ENCODE results near the gene FRK.

FRK gene

DNA sequence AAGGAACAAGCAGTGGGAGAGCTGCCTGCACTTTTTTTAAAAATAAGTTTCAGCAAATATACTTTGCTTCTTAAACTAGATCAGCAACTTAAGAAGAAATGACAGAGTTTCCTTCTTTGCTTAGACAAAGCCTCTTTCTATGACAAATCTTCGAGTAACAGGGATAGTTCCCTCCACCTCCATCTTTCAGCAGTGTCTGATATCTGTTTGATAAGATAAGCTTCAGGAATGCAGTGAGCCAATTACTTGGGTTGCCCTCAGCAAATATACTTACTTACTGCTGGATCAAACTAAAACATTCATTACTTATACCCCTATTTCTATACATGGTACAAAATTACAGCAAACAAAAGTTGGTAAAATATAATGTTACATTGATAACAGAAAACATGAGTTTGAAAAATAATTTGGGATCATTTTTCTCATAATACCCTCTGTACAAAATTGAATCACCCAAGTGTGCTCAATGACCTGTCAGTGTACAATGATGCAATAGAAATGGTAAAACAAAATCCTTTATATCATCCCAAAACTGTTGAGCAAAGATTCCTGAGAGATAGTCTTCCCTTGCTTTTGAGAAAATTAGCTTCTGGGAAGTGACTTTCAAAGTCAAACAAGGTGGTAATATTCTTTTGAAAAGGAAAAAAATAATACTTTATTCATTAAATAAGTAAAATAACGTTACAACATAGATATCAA, 24.5 kb downstream of the FRK start:
- no peak for DNase-seq (ENCODE audit: low read depth, low spot score)

DNA sequence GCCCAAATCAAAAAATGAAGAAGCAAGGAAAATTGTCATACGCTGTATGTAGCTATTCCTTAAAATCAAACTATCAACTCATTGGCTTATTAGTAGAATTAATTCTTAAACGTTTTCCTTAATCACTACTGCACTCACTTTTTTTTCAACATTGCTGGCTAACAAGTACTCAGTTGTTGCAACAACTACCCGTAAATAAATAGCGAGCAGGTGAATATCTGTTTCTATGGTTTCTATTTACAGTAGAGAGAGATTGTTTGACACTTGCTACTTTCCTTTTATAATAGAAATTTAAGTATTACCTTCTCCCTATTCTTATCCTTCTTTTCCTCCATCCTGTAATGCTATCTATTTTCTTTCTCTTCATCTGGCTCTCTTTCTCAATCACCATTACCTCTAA, 25.1 kb downstream of the FRK start:
- no peak for DNase-seq (ENCODE audit: low read depth, low spot score)

DNA sequence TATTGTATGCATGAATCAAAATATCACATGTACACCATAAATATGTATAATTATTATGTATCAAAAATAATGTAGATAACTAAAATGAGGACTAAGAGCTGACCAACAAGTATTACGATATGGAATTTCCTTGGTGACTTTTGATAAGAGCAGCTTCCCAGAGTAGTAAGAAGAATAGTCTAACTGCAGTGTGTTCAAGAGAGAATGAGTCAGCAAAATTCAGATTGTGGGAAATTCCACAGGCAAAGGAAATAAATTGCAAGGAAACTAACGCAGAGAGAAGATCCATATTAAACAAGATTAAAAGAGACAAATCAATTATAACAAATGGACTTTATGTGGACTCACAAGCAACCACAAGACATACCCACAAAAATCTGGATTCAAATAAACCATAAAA, 26.4 kb downstream of the FRK start:
- no peak for DNase-seq (ENCODE audit: low read depth, low spot score)

DNA sequence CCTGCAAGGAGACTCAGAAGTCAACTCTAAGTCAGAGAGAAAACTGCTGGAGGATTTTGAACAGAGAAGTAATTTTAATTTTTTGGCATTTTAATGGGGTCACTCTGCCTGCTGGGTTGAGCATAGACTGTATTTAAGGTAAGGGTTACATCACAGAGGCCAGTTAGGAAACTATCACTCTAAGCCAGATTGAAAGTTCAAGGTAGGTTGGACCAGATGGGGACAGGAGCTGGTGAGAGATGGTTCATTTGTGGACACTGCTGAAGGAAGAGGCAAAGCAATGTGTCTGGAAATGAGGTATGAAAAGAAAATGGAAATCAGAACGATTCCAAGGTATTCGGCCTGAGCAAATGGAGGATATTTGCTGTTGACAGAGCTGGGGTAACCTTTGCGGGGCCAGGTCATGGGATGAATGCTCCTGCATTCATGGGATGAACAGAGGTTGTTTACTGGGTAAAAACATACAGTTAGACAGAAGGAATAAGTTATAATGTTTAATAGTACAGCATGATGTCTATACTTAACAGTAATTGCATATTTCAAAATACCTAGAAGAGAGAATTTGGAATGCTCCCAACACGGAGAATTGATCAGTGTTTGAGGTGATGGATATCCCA, 26.9 kb downstream of the FRK start:
- DNase-seq (ENCODE audit: low read depth, low spot score): no peak

DNA sequence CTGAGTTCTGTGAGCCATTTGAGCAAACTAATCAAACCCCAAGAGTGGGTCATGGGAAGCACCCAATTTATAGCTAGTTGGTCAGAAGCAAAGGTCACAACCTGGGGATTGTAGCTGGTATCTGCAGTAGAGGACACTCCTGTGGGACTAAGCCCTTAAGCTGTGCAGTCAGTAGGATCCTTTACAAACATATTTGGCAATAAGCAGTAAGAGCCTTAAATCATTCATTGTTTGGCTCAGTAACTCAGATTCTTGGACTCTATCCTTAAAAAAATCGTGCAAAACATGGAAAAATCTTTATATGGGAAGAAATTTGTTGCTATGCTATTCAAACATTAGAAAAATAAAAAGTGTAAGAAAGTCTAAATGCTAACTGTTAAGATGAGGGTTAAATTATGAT, 29.9 kb downstream of the FRK start:
- no peak for DNase-seq (ENCODE audit: low read depth, low spot score)

DNA sequence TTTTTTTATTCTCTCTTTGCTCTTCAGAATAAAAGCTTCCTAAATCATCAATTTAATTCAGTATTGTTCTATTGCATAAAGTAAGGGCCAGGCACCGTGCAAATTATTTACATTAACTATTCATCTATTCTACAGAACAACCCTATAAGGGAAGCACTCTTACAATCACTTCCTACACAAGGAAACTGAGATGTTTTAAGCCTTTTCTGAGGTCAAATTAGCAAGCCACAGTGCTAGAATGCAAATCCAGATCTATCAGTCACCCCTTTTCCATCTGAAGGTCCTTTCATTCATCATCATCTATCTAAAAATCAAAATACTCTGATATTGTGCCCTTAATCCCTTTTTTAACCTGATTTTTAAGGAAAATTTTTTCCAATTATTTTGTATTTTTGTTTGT, 31.2 kb downstream of the FRK start:
- no peak for DNase-seq (ENCODE audit: low read depth, low spot score)

DNA sequence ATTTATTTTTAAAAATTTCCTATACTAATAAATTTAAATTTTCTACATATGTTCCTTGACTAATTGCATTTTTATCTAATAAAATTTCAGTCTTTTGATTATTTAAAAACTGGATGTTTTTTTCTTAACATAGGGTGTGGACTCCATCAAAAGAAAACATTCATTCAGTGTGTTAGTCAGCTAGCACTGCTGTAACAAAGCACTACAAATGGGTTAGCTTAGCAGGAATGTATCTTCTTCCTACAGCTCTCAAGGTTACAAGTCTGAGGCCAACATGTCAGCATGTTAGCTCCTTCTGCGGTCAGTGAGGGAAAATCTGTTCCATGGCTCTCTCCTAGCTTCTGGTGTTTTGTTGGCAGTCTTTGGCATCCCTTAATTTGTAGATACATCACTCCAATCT, 32.5 kb downstream of the FRK start:
- DNase-seq (ENCODE audit: low read depth, low spot score): no peak

DNA sequence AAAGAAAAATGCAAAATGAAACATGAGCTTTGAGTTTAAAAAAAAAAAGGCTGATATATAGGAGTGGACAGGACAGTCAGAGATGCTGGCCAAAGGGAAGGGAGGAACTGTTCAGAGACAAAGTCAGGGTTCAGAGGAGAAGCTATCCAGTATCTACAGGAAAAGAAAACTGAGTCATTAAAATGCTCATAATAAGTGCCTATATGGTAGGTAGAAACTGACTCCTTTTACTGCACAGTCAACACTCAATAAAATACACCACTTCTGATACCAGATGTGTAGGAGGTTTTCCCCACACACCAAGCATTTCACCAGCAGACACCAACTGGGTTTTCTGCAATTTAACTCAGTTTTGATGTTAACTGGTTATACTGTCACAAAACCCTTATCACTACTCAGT, 32.9 kb downstream of the FRK start:
- DNase-seq (ENCODE audit: low read depth, low spot score): no peak

DNA sequence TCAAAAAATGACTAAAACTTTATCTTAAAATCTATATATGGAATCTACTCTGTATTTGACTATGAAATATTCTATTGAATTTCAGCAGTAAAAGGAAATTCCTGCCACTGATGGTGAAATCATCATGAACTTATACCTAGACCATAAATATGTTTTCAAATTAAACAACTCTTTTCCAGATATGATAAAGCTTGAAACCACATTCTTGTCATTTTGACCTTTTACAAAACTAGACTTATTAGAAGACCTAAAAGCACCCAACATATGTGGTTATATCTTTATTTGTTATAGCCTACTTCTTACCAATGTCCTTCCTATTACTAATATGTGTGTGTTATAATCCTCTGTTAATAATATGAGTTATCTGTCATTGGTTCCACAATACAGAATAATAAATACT, 35.3 kb downstream of the FRK start:
- no peak for DNase-seq (ENCODE audit: low read depth, low spot score)

DNA sequence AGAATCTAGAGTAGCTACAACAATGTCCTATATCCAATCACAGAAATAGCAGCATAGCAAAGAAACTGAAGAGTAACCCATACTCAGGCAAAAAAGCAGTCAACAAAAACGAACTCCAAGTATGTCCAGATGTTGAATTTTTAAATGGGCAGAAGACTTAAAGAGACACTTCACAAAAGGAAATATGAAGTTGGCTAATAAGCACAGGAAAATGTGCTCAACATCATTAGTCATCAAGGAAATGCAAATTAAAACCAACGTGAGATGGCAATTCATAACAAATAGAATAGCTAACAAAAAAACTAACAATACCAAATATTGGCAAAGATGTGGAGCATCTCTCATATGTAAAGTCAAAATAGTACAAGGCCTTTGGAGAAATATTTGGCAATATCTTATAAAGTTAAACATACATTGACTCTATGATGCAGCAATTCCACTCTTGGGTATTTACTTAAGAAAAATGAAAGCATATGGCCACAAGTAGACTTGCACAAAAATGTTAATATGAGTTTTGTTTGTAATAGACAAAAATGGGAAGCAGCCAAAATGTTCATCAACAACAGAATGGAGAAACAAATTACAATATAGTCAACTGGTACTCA, 37.7 kb downstream of the FRK start:
- DNase-seq (ENCODE audit: low read depth, low spot score): no peak

DNA sequence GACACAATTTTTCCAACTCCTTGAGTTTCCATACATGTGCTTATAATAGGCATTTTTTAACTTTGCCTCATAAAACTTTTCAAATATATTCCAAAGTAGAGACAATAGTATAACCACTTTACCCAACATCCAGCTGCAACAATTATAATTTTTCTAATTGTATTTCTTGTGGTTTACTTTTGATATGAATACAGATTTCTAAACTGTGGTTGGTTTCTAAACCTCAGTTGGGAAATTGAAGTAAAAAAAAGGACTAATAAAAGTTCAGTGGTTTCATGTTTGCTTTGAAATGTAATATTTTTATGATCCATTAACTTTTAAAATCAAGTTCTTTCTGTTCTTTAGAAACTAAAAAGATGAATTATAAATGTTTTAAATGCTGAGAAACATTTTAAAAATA, 40.0 kb downstream of the FRK start:
- no peak for DNase-seq (ENCODE audit: low read depth, low spot score)

DNA sequence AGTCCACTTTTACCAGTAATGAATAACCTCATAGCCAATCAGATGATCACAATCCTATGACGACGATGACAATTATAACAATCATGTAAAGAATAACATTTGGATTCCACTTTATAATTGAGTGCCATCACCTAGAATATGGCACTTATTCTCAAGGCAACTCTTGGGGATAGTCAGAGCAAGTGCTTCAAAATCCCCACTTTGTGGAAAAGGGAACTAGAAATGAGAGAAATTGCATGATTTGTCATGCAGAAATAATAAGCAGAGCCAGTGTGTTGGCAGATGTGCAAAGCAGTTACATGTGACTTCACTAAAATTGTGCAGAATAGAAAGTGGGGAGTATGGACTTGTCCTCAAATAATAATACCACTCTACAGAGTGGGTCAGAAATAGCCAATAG, 41.3 kb downstream of the FRK start:
- no peak for DNase-seq (ENCODE audit: low read depth, low spot score)

DNA sequence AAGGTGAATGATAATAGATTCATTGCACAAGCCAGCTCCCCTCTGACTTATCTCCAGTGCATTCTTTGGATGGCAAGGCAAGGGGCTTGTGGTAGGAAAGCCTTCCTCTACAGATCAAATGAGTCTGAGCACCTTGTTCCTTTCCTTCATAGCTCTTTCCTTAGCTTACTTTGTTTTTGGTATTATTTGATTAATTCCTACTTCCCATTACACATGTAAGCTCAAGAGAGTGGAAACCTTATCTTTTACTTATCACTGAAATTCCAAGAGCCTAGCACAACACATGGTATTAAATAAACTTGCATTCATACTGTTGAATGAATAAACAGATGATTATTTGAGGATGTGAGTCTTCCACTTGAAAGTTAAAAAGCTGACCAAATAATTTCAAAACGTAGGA, 41.7 kb downstream of the FRK start:
- DNase-seq (ENCODE audit: low read depth, low spot score): no peak

DNA sequence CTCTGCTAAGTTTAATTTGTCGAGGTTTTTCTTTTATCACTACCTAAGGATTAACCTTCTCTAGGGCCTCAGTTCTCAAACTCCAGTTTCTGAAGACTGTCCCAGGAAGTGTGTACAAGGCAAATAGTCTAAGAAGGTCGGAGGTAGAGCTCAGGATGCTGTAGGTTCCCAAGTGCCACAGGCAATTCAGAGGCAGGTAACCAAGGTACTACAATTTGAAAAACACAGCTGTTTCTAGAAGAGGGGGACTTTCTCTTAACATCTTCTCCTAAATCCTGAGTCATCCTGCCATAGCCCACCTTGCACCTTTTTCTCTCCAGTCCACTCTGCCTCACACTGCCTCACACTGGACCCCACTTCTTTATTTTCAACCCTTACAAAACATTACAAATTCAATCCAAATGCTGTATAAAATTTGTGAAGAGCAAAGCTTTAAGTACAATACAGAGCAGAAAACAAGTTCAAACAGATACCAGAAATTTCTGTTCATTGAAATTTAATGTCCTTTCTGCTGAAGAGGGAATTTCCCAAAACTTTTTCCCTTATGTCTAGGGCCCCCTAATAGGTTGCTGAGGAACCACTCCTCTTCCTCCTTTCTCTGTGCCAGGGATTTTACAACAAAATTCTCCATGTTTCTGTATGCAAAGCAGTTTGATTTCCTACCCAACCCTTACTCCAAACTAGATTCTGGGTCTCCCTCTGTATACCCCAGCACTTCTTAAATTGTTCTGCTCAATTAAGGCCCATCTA, 43.0 kb downstream of the FRK start:
- no peak for DNase-seq (ENCODE audit: low read depth, low spot score)

DNA sequence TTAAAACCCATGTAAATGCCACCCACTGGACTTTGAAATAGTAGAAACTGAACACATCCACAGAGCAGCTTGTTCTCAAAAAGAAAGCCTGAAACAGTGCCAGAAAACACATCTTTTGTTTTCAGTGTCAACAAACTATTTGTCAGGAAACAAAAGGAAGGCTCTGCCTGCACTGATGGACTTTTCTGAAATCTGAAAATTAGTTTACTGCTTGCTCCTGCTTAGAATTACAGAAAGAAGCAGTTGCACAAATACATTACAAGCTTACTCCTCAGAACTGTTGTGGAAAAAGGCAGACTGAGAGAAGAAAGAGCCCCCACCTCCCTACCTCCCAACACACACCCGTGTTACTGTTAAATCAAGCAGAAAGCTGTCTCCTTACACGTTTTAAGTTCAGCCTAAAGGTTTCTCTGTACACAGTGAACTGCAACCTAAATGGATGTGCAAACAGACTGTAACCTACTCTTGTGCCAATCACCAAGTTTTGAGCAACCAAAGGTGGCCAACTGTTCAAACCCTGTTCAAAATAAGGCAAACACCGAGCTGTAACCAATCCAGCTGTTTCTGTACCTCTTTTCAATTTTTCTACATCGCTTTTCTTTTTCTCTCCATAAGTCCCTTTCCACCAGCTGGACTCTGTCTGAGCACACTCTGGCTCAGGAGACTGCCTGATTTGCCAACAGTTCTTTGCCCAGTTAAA, 43.7 kb downstream of the FRK start:
- no peak for DNase-seq (ENCODE audit: low read depth, low spot score)

DNA sequence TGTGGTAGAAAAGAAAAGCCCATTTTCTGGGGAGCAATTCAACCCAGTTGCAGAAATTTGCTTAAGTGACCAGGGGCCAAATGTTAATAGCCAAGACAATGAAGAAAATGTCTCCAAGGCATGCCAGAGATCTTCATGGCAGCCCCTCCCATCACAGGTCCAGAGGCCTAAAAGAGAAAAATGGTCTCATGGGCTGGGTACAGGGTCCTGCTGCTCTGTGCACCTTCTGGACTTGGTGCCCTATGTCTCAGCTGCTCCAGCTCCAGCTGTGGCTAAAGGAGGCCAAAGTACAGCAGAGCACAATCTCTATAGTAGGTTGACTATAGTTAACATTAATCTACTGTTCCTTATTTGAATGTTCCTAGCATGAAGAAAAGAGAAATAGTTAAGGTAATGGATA, 44.7 kb downstream of the FRK start:
- DNase-seq (ENCODE audit: low read depth, low spot score): no peak

DNA sequence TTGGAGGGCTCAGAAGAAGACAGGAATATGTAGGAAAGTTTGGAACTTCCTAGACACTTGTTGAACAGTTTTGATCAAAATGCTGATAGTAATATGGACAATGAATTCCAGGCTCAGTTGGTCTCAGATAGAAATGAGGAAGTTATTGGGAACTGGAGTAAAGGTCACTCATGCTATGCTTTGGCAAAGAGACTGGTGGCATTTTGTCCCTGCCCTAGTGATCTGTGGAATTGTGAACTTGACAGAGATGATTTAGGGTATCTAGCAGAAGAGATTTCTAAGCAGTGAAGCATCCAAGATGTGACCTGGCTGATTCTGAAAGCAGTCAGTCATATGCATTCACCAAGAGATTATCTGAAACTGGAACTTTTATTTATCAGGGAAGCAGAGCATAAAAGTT, 45.1 kb downstream of the FRK start:
- DNase-seq (ENCODE audit: low read depth, low spot score): no peak

DNA sequence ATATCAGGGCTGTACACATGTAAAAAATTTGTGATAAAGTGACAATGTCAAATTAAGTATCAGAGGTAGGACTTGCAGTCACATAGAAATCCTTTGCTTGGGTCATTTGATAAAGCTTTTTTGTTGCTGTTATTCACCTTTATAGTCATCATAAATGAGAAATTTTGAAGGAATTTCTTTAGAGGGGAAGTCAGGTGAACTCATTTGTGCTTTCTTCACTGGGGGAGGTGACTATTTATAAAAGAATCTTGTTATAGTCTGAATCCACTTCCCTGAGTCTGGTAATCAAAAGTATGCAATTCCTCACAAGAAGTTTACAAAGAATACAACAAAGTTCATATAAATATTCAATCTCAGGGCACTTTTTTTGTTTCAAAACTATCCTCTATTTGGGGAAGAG, 47.7 kb downstream of the FRK start:
- no peak for DNase-seq (ENCODE audit: low read depth, low spot score)

DNA sequence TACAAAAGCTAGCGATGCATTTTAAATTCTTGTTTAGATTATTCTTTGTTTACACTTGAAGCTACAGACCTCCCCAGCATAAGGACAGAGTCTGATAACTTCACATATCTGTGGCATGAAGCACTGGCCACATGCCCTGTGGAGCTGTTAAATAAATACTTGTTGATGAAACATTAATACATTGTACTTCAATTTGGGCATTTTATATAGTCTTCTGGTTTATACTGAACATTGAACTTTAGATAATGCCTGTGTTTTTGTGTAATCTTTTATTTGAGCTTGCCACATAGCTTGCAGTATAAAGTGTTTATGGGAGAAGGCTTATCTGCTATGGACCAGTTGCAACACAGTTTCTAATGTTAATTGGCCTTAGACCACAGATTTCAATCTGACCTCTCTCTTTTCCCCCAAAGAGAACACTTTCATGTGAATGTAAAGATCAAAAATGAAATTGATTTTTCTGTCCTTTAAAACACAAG, 48.2 kb downstream of the FRK start:
- no peak for DNase-seq (ENCODE audit: low read depth, low spot score)

DNA sequence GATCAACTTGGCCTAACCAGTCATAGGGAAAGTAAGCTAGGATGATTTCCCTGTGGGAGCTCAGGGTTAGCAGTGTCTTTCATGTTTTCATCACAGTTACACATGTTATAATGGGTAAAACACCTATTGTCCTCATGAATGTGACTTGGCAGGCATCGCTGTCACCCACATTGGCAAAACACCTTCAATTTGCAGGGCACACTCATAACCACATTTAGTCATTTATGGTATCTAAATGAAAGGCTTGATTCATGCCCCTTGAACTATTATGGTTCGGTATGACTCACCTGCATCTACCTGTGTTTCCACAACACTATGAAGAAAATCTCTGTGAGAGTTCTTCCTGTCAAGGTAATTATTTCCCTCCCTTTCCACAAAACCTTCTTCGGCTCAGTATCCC, 49.2 kb downstream of the FRK start:
- DNase-seq (ENCODE audit: low read depth, low spot score): no peak

DNA sequence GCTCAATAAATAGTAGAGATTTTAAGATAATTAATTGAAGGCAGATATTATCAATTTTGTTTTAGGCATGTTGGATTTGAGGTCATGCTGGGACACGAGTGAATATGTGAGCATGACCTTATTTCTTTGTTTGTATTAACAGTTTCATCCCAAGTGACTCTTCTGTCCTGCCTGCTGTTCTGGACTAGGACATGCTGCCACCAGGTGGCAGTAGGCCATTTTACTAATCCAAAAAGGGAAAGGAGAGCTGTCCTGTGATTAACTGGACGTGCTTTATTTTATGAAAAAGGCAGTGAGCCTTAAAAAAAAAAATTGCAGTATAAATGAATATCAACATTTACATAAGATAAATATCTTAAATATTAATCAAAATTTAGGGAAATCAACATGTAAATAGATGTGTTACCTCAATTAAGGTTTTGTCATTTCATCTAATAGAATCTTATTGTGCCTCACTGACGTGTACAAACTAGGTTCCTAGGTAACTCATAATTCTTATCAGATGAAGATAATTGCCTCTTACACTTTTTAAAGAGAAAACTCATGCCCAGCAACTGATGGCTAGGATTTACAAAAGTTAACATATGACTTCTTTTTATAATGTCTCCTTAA, 49.8 kb downstream of the FRK start:
- no peak for DNase-seq (ENCODE audit: low read depth, low spot score)

DNA sequence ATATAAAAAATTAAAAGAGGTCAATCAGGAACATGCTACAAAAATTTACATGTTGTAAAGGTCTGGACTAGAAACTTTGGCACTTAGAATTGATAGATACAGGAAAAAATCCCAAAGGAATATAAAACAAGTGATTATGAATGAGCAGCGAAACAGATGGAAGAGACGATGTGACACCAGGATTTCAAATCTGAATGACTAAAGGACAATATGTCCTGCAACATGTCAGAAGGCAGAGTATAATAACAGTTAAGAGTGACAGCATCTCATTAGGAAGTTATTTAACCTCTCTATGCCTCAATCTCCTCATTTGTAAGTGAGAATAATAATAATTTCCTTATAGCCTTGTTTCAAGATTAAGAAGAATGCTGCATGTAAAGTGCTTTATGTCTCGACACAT, 50.3 kb downstream of the FRK start:
- DNase-seq (ENCODE audit: low read depth, low spot score): no peak
